HG03432 (cell line): ENCODE measurements around the gene UBE2G2.

Experiments used
- ATAC-seq: cut with Tn5 transposase; IDR thresholded peaks from one replicate; pipeline ENCODE4 v1.9.1; 2021; ENCODE audit warnings: mild to moderate bottlenecking, moderate library complexity; ENCODE audit not compliant: unreplicated experiment

UBE2G2 gene

GRCh38 chr21:44752671-44753235, 48.9 kb downstream of the UBE2G2 start:
- no peak for ATAC-seq

- ATAC-seq, result no peak
Observed at GRCh38 chr21:44751799-44752636, 49.6 kb downstream of the UBE2G2 start.

- ATAC-seq, result no peak
Observed at GRCh38 chr21:44751186-44751798, 50.3 kb downstream of the UBE2G2 start.

- no peak for ATAC-seq
Observed at GRCh38 chr21:44750675-44751025, 51.0 kb downstream of the UBE2G2 start.

- ATAC-seq, result no peak
Observed at GRCh38 chr21:44749759-44750674, 51.6 kb downstream of the UBE2G2 start.

GRCh38 chr21:44749116-44749758, 52.4 kb downstream of the UBE2G2 start:
- no peak for ATAC-seq

- ATAC-seq, result no peak
Observed at GRCh38 chr21:44748621-44749020, 53.0 kb downstream of the UBE2G2 start.

GRCh38 chr21:44742418-44743153, 59.0 kb downstream of the UBE2G2 start:
- no peak for ATAC-seq

GRCh38 chr21:44741921-44742320, 59.7 kb downstream of the UBE2G2 start:
- ATAC-seq, result no peak

- ATAC-seq, result no peak
Observed at GRCh38 chr21:44740742-44741141, 60.9 kb downstream of the UBE2G2 start.

- ATAC-seq, result no peak
Observed at GRCh38 chr21:44739316-44739715, 62.3 kb downstream of the UBE2G2 start.

GRCh38 chr21:44738621-44739020, 63.0 kb downstream of the UBE2G2 start:
- no peak for ATAC-seq

GRCh38 chr21:44737706-44738354, 63.8 kb downstream of the UBE2G2 start:
- ATAC-seq, result no peak

- no peak for ATAC-seq
Observed at GRCh38 chr21:44736291-44737004, 65.2 kb downstream of the UBE2G2 start.

GRCh38 chr21:44735821-44736220, 65.8 kb downstream of the UBE2G2 start:
- ATAC-seq, result no peak

GRCh38 chr21:44734841-44735240, 66.8 kb downstream of the UBE2G2 start:
- ATAC-seq, result no peak

GRCh38 chr21:44734026-44734745, 67.4 kb downstream of the UBE2G2 start:
- ATAC-seq, result no peak

- no peak for ATAC-seq
Observed at GRCh38 chr21:44732956-44733355, 68.7 kb downstream of the UBE2G2 start.
